ENCODE results near the gene EFNA4. TPM values are rescaled to one million over a fixed set of nuclear protein-coding genes. Genes with fewer than 3 reads are reported as not detected.

Gene EFNA4
- total RNA-seq, 3 donors from 2014 or later, result 12.3 to 27.2 (median 26.4) TPM

- H3K9me3 ChIP-seq, result no peaks in the 10 kb centered on the region
- H3K4me1 ChIP-seq (ENCODE audit: low read depth), result peaks cover 49% of the 10 kb centered on the region
- DNase-seq (peak; percentile 85 to 92 (median 88)), ATAC-seq (peak; percentile 61)
- H3K36me3 ChIP-seq (ENCODE audit: low read depth), result no peaks in the 10 kb centered on the region
- no peak for TF ChIP-seq CTCF (IDR thresholded peaks at IDR 0.05)
- no peak within 1 kb of the TSS for H3K4me3 ChIP-seq
- intact Hi-C loops (cut with DNase I, micrococcal nuclease), result no loop called here
Observed at GRCh38 chr1:155078469-155079209, 15.1 kb downstream of the EFNA4 start, which contains the start of gene EFNA3. TSS of gene EFNA3 (plus strand) at chr1:155078837. CDS start at chr1:155078942, 105 bp downstream.

- Histone ChIP-seq H3K4me3 (no peak overlapping the region), H3K4me1 (ENCODE audit: low read depth) (peaks cover 54% of the 10 kb centered on the region), H3K9me3 (no peaks in the 10 kb centered on the region), H3K36me3 (ENCODE audit: low read depth) (no peaks in the 10 kb centered on the region)
- intact Hi-C loops (cut with DNase I, micrococcal nuclease), result no loop called here
- ATAC-seq (no peak), DNase-seq (no peak)
- no peak for TF ChIP-seq CTCF (IDR thresholded peaks at IDR 0.05)
Observed at GRCh38 chr1:155079210-155079486, 15.6 kb downstream of the EFNA4 start.

- Histone ChIP-seq H3K9me3 (no peaks in the 10 kb centered on the region), H3K4me1 (ENCODE audit: low read depth) (peaks cover 58% of the 10 kb centered on the region), H3K4me3 (no peak overlapping the region), H3K36me3 (ENCODE audit: low read depth) (no peaks in the 10 kb centered on the region)
- no peak for ATAC-seq
- peak; percentile 41 to 62 (median 59) for DNase-seq
- TF ChIP-seq CTCF (IDR thresholded peaks at IDR 0.05), result no peak
- intact Hi-C loops (cut with DNase I, micrococcal nuclease), result no loop called here
Observed at GRCh38 chr1:155079487-155080311, 16.2 kb downstream of the EFNA4 start.

- peak; percentile 71 to 73 (median 71) for DNase-seq
- Histone ChIP-seq H3K9me3 (no peaks in the 10 kb centered on the region), H3K36me3 (ENCODE audit: low read depth) (no peaks in the 10 kb centered on the region), H3K4me3 (no peak overlapping the region), H3K4me1 (ENCODE audit: low read depth) (peaks cover 59% of the 10 kb centered on the region)
- intact Hi-C loops (cut with DNase I, micrococcal nuclease), result no loop called here
- ATAC-seq, result no peak
- no peak for TF ChIP-seq CTCF (IDR thresholded peaks at IDR 0.05)
Observed at GRCh38 chr1:155080312-155081228, 17.0 kb downstream of the EFNA4 start.
